SK-N-SH (cell line): ENCODE data around the gene TMEM254. TPM values are rescaled to one million over a fixed set of nuclear protein-coding genes. Genes with fewer than 3 reads are reported as not detected.
"Not testable (repeated sequence)": the region's sequence is repeated elsewhere in the genome, so short reads cannot be mapped to it uniquely, and the experiment has no call there.

Source experiments
- CTCF ChIA-PET: fragments of 300-600, 350-600 bp; formaldehyde crosslinking; extraction: SDS; loops from one replicate; lab custom pipeline; 2021; lab: Yijun Ruan, JAX
- POLR2A ChIA-PET: fragments of 350-600 bp; sonication (Branson Sonifier 250); formaldehyde crosslinking; extraction: SDS; loops from one replicate; lab custom pipeline; 2020; ENCODE audit warnings: antibody characterized with exemption, inconsistent platforms; lab: Yijun Ruan, JAX
- DNase-seq: peaks from one replicate; pipeline ENCODE4 v3.0.0; 2012
- H2AFZ ChIP-seq: fragments of 200-600 bp; sonication (generic); 2 replicates; pipeline ENCODE4 v1.8.1; 2016; ENCODE audit warnings: antibody characterized with exemption, mild to moderate bottlenecking, low read depth
- H3F3A ChIP-seq: fragments of 200-600 bp; sonication (generic); replicated peaks from 2 replicates; pipeline ENCODE3; 2016; ENCODE audit warnings: antibody characterized with exemption, mild to moderate bottlenecking; ENCODE audit not compliant: insufficient read depth
- H3K27ac ChIP-seq, 2 experiments: fragments of 200-500 bp in 1 of 2; fragments of 200-600 bp in 1 of 2; sonication (Bioruptor generic) in 1 of 2; sonication (generic), shearing (Covaris generic) in 1 of 2; 2 replicates each; pipeline versions ENCODE4 v1.5.1 to v1.6.1; 2014 to 2016; ENCODE audit warnings: low read depth in 2 of 2, inconsistent platforms in 1 of 2, low read length in 1 of 2, mild to moderate bottlenecking in 1 of 2, mixed read lengths in 1 of 2
- H3K27me3 ChIP-seq: fragments of 200-600 bp; sonication (generic), shearing (Covaris generic); 2 replicates; pipeline ENCODE4 v1.6.1; 2016; ENCODE audit warnings: mixed run types; ENCODE audit not compliant: insufficient read depth
- H3K36me3 ChIP-seq, 2 experiments: fragments of 200-500 bp in 1 of 2; fragments of 200-600 bp in 1 of 2; sonication (Bioruptor generic) in 1 of 2; sonication (generic) in 1 of 2; replicated peaks in 1 of 2; 2 replicates each; pipeline versions ENCODE3 to v1.5.1; 2014 to 2016; ENCODE audit warnings: low read length in 1 of 2, mild to moderate bottlenecking in 1 of 2; ENCODE audit not compliant: insufficient read depth in 2 of 2, control insufficient read depth in 1 of 2
- H3K4me1 ChIP-seq, 2 experiments: fragments of 200-500 bp in 1 of 2; fragments of 200-600 bp in 1 of 2; sonication (Bioruptor generic) in 1 of 2; sonication (generic), shearing (Covaris generic) in 1 of 2; 2 replicates each; pipeline versions ENCODE4 v1.5.1 to v1.6.1; 2014 to 2016; ENCODE audit warnings: low read depth in 1 of 2, low read length in 1 of 2, mixed run types in 1 of 2; ENCODE audit not compliant: insufficient read depth in 2 of 2, control insufficient read depth in 1 of 2
- H3K4me2 ChIP-seq: fragments of 200-600 bp; sonication (generic), shearing (Covaris generic); 2 replicates; pipeline ENCODE4 v1.6.1; 2017; ENCODE audit warnings: mixed run types
- H3K4me3 ChIP-seq, 2 experiments: fragments of 200-500 bp in 1 of 2; fragments of 200-600 bp in 1 of 2; sonication (Bioruptor generic) in 1 of 2; sonication (generic), shearing (Covaris generic) in 1 of 2; 2 replicates each; pipeline versions ENCODE4 v1.5.1 to v1.8.1; 2014 to 2016; ENCODE audit warnings: low read depth in 2 of 2, inconsistent platforms in 1 of 2, low read length in 1 of 2, mild to moderate bottlenecking in 1 of 2, mixed read lengths in 1 of 2, moderate library complexity in 1 of 2
- H3K79me2 ChIP-seq: fragments of 200-600 bp; sonication (generic); 2 replicates; pipeline ENCODE4 v1.8.1; 2017; ENCODE audit warnings: mild to moderate bottlenecking; ENCODE audit not compliant: insufficient read depth
- H3K9ac ChIP-seq: fragments of 200-600 bp; sonication (generic); 2 replicates; pipeline ENCODE4 v1.6.1; 2017; ENCODE audit warnings: mixed run types
- H3K9me2 ChIP-seq: fragments of 200-600 bp; sonication (generic); 2 replicates; pipeline ENCODE4 v1.6.1; 2017; ENCODE audit warnings: mixed run types
- H3K9me3 ChIP-seq: fragments of 200-600 bp; sonication (generic); 2 replicates; pipeline ENCODE4 v1.6.1; 2017; ENCODE audit warnings: mixed run types, mild to moderate bottlenecking, moderate library complexity
- H4K20me1 ChIP-seq: fragments of 200-600 bp; sonication (generic); 2 replicates; pipeline ENCODE4 v1.6.1; 2017; ENCODE audit warnings: mild to moderate bottlenecking, mixed run types; ENCODE audit not compliant: insufficient read depth
- ELF1 ChIP-seq: IDR thresholded peaks from 2 replicates; pipeline ENCODE4 v1.4.0; 2012
- FOXJ3 ChIP-seq: sonication (generic); formaldehyde crosslinking; IDR thresholded peaks from 2 replicates; pipeline ENCODE4 v1.5.1; 2020; ENCODE audit warnings: mild to moderate bottlenecking, missing genetic modification reagents
- GATA2 ChIP-seq: sonication (generic); formaldehyde crosslinking; IDR thresholded peaks from 2 replicates; pipeline ENCODE4 v1.5.0; 2020; ENCODE audit warnings: mild to moderate bottlenecking, missing genetic modification reagents
- RAD21 ChIP-seq: IDR thresholded peaks from 2 replicates; pipeline ENCODE4 v1.6.1; 2012; ENCODE audit warnings: mild to moderate bottlenecking, low read length
- RXRA ChIP-seq: IDR thresholded peaks from 2 replicates; pipeline ENCODE4 v1.4.0; 2012; ENCODE audit warnings: low read depth, mild to moderate bottlenecking, borderline replicate concordance
- TEAD4 ChIP-seq: IDR thresholded peaks from 2 replicates; pipeline ENCODE4 v1.4.0; 2012; ENCODE audit warnings: mild to moderate bottlenecking, borderline replicate concordance; ENCODE audit not compliant: insufficient read depth
- WGBS: methylation state at CpG from one replicate; pipeline ENCODE4 v1.1.6; 2017; ENCODE audit warnings: low lambda C conversion rate; 5-methylcytosine and 5-hydroxymethylcytosine counted together
- polyA plus RNA-seq, 3 experiments: library from polyadenylated mRNA; depleted of rRNA; stranded (reverse); fragments of >200 nt; gene quantifications; 2 replicates each; pipeline ENCODE4 v1.2.3, GENCODE V29; 2012
- TF ChIP-seq, protein P1 (sequence below): fragments of 150-350 bp; IDR thresholded peaks from 2 replicates; pipeline ENCODE4 v1.6.1; 2016; ENCODE audit warnings: mild to moderate bottlenecking, low read depth, low read length
- TF ChIP-seq, protein P2 (sequence below): IDR thresholded peaks from 2 replicates; pipeline ENCODE4 v1.4.0; 2012; ENCODE audit warnings: low read depth, borderline replicate concordance
- TF ChIP-seq, protein P3 (sequence below): IDR thresholded peaks from 2 replicates; pipeline ENCODE4 v1.6.1; 2012; ENCODE audit warnings: mild to moderate bottlenecking, low read depth, low read length, moderate library complexity
- TF ChIP-seq, protein P4 (sequence below): fragments of 200-600 bp; sonication (generic); IDR thresholded peaks from 2 replicates; pipeline ENCODE4 v1.6.1; 2017; ENCODE audit warnings: antibody characterized with exemption, mild to moderate bottlenecking, moderate library complexity

TMEM254 gene
- polyA plus RNA-seq, 1 of the 3 experiments (the other 2 are of a cell fraction), result 20.5 TPM

DNA sequence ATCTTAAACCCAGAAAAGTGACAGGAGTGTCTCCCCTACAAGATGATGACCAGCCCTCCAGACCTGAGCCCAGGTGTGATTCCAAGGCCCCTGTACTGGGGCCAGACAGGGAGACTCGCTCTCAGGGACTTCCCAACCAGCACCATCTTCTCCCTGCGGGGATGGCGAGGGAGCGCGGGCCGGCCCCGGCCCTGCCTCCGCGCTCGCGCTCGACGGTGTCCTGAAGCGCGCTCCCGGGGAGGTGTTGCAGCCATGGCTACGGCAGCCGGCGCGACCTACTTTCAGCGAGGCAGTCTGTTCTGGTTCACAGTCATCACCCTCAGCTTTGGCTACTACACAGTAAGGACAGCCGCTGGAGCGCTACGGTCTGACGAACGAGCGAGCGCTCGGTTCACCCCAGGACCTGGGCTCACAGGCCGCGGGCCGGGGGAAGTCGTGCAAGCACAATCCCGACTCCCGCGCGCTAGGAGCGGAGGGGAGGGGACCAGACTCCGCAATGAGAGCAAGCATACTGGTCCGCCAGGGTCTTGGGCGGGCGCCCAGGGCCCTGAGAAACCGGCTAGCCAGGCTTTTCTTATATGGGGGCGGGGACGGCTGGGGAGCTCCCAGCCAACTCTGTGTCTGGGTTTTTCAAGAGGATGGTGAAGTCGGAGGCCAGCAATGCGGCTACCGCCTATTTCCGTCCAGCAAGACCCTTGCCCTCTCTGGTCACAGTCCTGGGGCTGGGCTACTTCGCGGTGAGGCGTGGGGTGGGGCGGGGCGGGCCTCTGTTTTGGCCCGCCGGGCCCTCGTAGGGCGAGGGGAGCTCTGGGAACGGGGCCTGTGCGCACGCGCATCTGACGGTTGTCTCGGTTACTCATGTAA is at the start of gene TMEM254 (continued):
- TF ChIP-seq, protein P1, sequence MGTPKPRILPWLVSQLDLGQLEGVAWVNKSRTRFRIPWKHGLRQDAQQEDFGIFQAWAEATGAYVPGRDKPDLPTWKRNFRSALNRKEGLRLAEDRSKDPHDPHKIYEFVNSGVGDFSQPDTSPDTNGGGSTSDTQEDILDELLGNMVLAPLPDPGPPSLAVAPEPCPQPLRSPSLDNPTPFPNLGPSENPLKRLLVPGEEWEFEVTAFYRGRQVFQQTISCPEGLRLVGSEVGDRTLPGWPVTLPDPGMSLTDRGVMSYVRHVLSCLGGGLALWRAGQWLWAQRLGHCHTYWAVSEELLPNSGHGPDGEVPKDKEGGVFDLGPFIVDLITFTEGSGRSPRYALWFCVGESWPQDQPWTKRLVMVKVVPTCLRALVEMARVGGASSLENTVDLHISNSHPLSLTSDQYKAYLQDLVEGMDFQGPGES, result no peak
- TF ChIP-seq GATA2 (CRISPR knock-in tag) (no peak), ELF1 (peak; percentile 78), FOXJ3 (no peak), RXRA (no peak), TEAD4 (no peak)
- TF ChIP-seq, protein P2, sequence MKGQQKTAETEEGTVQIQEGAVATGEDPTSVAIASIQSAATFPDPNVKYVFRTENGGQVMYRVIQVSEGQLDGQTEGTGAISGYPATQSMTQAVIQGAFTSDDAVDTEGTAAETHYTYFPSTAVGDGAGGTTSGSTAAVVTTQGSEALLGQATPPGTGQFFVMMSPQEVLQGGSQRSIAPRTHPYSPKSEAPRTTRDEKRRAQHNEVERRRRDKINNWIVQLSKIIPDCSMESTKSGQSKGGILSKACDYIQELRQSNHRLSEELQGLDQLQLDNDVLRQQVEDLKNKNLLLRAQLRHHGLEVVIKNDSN, result no peak
- TF ChIP-seq, protein P3, sequence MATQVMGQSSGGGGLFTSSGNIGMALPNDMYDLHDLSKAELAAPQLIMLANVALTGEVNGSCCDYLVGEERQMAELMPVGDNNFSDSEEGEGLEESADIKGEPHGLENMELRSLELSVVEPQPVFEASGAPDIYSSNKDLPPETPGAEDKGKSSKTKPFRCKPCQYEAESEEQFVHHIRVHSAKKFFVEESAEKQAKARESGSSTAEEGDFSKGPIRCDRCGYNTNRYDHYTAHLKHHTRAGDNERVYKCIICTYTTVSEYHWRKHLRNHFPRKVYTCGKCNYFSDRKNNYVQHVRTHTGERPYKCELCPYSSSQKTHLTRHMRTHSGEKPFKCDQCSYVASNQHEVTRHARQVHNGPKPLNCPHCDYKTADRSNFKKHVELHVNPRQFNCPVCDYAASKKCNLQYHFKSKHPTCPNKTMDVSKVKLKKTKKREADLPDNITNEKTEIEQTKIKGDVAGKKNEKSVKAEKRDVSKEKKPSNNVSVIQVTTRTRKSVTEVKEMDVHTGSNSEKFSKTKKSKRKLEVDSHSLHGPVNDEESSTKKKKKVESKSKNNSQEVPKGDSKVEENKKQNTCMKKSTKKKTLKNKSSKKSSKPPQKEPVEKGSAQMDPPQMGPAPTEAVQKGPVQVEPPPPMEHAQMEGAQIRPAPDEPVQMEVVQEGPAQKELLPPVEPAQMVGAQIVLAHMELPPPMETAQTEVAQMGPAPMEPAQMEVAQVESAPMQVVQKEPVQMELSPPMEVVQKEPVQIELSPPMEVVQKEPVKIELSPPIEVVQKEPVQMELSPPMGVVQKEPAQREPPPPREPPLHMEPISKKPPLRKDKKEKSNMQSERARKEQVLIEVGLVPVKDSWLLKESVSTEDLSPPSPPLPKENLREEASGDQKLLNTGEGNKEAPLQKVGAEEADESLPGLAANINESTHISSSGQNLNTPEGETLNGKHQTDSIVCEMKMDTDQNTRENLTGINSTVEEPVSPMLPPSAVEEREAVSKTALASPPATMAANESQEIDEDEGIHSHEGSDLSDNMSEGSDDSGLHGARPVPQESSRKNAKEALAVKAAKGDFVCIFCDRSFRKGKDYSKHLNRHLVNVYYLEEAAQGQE, result peak; percentile 53; the same call in 1 of the 2 replicates

DNA sequence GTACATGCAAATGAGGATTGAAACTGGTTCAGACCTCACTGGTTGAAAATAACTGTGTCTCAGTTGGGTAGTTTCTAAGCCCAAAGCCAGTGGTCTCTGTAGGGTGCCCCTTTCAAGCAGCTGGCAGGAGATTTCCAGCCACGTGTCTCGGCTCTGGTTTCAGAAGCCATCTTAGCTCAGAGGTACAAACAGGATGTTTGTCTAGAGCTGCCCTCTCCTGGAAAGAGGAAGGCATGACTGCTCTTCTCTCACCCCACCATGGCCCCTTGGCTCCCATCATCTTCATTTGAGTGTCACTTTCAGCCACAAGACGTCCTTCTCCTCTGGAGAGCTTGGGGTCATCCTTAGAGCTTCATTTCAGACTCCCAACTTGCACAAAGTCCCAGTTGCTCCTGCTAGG is 49.3 kb upstream of the TMEM254 start:
- H4K20me1 ChIP-seq, H3K9me3 ChIP-seq, POLR2A ChIA-PET, H3K27me3 ChIP-seq, H3F3A ChIP-seq, H3K4me3 ChIP-seq, H3K4me2 ChIP-seq, H3K9ac ChIP-seq, H3K9me2 ChIP-seq, H3K79me2 ChIP-seq, H3K27ac ChIP-seq, H3K4me1 ChIP-seq, H3K36me3 ChIP-seq: not testable (repeated sequence)
- 47% methylated on average over 3 of the region's 3 CpGs for WGBS
- peak; percentile 22 for DNase-seq
- CTCF ChIA-PET, result interaction anchor here (0.9 to 1.0 kb wide), 2 partner anchors 18 to 467 kb away, joined by 3 read pairs; no protein-coding TSS in a partner anchor
- 0 out of 2 replicates have a peak overlapping the region, but pooled peaks have one; percentile 46 for H2AFZ ChIP-seq
- TF ChIP-seq, protein P4, sequence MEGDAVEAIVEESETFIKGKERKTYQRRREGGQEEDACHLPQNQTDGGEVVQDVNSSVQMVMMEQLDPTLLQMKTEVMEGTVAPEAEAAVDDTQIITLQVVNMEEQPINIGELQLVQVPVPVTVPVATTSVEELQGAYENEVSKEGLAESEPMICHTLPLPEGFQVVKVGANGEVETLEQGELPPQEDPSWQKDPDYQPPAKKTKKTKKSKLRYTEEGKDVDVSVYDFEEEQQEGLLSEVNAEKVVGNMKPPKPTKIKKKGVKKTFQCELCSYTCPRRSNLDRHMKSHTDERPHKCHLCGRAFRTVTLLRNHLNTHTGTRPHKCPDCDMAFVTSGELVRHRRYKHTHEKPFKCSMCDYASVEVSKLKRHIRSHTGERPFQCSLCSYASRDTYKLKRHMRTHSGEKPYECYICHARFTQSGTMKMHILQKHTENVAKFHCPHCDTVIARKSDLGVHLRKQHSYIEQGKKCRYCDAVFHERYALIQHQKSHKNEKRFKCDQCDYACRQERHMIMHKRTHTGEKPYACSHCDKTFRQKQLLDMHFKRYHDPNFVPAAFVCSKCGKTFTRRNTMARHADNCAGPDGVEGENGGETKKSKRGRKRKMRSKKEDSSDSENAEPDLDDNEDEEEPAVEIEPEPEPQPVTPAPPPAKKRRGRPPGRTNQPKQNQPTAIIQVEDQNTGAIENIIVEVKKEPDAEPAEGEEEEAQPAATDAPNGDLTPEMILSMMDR, result peak; percentile 28; the same call in 1 of the 2 replicates
- peak; percentile 45 for TF ChIP-seq RAD21

DNA sequence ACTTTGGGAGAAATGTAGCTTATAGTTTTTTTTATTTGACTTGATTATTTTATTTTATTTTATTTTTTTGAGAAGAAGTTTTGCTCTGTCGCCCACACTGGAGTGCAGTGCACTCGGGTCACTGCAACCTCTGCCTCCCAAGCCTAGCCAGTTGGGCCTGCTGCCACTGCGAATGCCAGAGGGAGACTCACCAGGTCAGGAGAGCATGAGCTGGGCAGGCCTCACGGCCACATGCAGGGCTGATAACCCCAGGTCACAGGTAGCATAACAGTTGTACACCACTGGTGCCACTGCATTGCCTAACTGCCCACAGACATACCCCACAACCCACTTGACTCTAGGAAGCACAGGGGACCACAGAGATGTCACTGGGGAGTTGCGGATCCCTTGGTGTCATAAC is 48.6 kb upstream of the TMEM254 start:
- H4K20me1 ChIP-seq, H3K9ac ChIP-seq, H2AFZ ChIP-seq, H3K27ac ChIP-seq, H3K9me2 ChIP-seq, H3K4me2 ChIP-seq, H3F3A ChIP-seq, H3K4me3 ChIP-seq, H3K27me3 ChIP-seq, H3K36me3 ChIP-seq, H3K79me2 ChIP-seq, H3K9me3 ChIP-seq, POLR2A ChIA-PET, H3K4me1 ChIP-seq, DNase-seq: not testable (repeated sequence)
- CTCF ChIA-PET, result interaction anchor here (1.0 kb wide), 1 partner anchor 468 kb away, joined by 3 read pairs; no protein-coding TSS in a partner anchor
- WGBS, result 38% methylated on average over 5 of the region's 5 CpGs
